ENCODE measurements around the gene MCF2L2. TPM values are rescaled to one million over a fixed set of nuclear protein-coding genes. Genes with fewer than 3 reads are reported as not detected.
"Not testable (repeated sequence)": the region's sequence is repeated elsewhere in the genome, so short reads cannot be mapped to it uniquely, and the experiment has no call there.

Gene MCF2L2
- total RNA-seq, 1 experiment from 2014 or later, result 0.15 TPM

DNA sequence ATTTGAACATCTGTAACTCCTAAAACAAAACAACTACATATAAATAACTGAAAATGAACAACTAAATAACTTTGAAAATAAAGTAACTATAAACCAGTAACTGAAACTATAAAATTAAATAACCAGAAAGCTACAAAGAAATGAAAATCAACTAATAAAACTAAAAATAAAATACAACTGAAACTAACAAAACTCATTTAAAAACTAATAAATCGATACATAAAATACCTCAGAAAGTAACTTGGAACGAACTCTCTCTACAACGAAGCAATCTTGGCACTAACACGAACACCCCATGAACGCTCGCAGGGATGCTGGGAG lies 249.9 kb downstream of the MCF2L2 start:
- no peak for DNase-seq (ENCODE audit: low read depth)

DNA sequence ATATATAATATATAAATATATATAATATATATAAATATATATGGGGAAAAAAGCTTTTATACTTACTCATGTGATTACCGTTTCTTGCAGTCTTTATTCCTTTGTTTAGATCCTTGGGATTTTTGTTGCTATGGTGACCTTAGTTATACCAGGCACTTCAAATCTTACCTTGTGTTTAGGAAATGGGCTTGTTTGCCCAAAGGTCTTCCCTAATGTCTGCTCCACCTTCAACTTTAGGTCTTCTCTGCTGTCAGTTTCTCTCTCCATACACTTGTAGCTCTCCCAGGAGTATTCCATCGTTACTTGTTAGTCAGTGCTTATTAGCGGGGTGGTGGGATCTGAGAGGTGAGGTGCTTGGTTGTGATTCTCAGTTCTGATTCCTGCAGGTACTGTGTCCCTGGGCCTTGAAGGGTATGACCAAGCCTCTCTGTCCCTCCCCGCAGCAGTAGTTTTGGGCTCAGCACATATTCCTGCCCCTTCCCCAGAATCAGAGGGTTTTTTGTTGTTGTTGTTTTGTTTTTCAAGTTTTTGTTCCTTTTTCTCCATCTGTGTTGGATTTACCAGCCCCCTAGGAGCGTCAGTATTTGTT lies 256.3 kb downstream of the MCF2L2 start:
- peak; percentile 28 for DNase-seq (ENCODE audit: low read depth)

DNA sequence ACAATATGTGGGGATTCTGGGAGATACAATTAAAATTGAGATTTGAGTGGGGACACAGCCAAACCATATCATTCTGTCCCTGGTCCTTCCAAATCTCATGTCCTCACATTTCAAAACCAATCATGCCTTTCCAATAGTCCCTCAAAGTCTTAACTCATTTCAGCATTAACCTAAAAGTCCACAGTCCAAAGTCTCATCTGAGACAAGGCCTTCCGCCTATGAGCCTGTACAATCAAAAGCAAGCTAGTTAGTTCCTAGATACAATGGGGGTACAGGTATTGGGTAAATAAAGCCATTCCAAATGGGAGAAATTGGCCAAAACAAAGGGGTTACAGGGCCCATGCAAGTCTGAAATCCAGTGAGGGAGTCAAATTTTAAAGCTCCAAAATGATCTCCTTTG lies 260.4 kb downstream of the MCF2L2 start:
- DNase-seq (ENCODE audit: low read depth), result not testable (repeated sequence)

DNA sequence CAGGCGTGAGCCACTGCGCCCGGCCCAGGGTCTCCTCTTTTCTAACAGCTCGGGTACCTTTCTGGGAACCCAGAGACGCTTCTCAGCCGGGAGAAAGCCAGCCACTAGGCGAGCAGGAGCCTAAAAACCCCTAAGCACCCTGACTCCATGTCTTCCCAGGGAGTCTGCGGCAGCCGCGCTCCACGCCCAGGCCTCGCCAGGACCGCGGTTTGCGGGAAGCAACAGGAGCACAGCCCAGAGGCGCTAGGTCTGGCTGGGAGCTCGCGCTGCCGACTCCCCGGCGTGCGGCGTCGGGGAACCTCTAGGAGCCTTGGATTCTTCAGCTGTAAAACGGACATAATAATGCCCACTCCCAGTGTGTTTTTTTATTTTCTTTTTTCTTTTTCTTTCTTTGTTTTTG lies 264.9 kb downstream of the MCF2L2 start:
- no peak for DNase-seq (ENCODE audit: low read depth)

DNA sequence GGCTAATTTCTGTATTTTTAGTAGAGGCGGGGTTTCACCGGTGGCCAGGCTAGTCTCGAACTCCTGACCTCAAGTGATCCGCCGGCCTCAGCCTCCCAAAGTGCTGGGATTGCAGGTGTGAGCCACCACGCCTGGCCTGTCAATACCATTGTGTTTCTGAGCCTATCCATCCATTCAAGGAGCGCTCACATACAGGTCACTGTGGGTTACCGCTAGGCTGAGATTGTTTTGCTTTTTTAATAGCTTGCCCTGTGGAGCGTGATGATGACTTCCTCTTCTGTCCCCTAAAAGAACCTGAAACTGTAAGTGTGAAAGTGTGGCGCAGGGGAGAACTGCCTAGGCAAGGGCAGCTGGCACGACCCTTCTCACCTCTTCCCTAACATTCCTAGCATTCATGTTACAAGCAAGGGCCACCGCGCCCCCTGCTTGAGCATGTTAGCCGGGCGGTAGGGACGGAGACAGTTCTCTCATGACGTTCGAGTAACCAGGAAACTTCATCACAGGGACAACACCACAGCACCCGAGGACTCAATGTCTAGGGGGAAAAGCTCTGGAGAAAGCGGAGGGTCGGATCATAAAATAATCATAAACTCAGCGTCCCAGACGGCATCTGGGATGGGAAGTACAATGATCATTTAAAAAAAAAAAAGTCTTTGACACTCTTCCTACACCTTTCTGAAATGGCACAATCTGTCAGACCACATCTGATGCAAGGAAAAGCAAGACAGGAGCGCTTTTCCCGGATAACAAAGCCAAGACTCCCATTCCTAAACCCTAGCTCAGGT lies 266.7 kb downstream of the MCF2L2 start:
- no peak for DNase-seq (ENCODE audit: low read depth)

DNA sequence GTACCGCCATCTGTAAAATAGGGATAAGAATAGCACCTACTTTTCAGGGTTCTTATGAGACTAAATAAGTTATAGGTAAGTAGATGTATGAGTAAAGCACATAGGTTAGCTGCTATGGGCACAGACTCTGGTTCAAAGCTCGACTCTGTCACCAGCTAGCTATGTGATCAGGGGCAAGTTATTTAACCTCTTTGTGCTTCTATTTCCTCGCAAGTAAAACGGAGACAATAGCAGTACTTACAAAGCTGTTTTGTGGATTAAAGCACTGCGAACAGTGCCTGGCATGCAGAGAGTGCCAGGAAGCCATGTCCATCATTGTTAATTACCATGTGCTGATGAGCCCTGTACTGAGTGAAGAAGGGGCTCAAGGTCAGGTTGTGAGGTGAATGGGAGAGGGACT lies 267.8 kb downstream of the MCF2L2 start:
- DNase-seq (ENCODE audit: low read depth), result no peak

DNA sequence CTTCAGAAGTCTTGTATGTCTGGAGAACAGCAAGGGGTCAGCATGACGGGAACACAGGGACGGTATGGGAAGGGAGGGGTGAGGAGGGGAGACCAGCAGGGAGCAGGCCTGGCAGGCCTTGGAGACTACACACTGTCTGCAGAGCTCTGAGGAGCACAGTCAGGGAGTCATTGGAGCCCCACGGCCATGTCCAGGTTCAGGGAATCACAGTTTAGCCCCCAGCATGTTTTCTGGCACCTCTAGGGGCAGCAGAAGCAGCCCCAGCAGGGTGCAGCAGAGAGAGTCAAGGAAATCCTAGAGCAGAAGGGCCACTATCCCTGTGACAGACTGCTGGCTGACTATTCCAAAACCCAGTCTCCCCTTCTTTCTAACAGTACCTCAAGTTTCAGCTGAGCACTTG lies 269.1 kb downstream of the MCF2L2 start:
- DNase-seq (ENCODE audit: low read depth), result no peak

DNA sequence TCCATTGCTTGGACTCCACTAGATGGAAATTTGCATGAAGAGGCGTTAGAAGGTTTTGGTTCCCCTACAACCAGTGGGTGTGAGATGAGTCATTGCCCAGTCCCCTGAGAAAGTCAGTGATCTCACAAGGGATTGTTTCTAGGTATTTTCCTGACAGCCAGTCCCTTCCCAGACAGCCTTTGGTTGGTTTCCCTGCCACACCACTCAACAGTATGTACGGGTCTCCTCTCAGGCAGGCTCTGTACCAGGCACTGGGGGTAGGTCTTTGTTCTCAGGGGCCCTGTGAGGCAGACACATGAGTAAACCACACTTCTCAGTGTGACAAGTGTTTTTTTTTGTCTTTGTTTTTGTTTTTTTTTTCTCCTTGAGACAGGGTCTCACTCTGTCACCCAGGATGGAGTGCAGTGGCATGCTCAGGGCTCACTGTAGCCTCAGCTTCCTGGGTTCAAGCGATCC lies 269.8 kb downstream of the MCF2L2 start:
- DNase-seq (ENCODE audit: low read depth), result peak; percentile 77

DNA sequence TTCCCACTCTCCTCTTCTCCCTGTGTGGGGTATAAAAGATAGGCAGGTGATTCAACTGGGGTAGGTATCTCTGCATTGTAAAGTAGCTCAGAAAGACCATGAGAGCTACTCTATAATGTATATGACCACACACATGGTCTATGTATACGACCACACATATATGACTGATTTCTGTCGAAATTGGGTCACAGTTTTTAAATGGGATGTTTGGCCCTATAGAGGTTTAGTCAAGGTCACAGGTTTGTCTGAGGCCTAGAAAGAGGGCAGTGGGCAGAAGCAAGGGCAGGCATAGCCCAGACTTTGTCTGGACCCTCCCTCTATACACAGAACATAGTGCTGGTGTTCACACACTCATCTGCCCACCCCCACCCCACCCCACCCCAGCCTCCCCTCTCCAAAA lies 270.3 kb downstream of the MCF2L2 start:
- DNase-seq (ENCODE audit: low read depth), result no peak

DNA sequence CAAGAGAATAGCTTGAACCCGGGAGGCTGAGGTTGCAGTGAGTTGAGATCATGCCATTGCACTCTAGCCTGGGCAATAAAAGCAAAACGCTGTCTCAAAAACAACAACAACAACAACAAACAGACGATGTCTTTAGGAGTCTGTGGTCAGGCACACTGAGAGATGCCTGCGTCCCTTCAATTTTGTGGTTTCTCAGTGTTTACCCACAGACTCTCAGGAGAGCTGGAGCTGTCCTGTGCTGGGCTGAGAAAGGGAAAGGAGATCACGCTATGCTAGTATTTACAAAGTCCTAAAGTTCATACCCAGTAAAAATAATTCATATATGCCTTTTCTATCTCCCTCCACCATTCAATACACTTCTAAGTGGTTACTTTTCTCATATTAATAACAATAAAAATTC lies 272.2 kb downstream of the MCF2L2 start:
- peak; percentile 63 for DNase-seq (ENCODE audit: low read depth)

DNA sequence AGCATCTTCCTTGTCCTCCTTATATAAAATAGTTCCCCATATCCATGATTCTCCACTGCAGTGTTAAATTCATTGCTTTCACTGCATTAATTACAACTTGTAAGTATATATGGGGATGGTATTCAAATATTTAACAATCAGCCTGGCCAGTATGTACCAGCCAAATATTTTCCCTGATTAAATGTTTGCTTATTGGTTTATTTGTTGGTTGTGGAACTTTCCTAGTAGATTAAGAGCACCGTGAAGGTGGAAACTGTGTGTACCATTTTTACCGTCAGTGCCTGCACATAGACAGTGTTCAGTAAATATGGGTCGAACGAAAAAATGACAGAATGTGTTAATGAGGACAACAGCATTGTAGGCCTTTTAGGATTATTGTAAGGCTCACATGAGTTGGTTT lies 272.9 kb downstream of the MCF2L2 start:
- DNase-seq (ENCODE audit: low read depth), result no peak

DNA sequence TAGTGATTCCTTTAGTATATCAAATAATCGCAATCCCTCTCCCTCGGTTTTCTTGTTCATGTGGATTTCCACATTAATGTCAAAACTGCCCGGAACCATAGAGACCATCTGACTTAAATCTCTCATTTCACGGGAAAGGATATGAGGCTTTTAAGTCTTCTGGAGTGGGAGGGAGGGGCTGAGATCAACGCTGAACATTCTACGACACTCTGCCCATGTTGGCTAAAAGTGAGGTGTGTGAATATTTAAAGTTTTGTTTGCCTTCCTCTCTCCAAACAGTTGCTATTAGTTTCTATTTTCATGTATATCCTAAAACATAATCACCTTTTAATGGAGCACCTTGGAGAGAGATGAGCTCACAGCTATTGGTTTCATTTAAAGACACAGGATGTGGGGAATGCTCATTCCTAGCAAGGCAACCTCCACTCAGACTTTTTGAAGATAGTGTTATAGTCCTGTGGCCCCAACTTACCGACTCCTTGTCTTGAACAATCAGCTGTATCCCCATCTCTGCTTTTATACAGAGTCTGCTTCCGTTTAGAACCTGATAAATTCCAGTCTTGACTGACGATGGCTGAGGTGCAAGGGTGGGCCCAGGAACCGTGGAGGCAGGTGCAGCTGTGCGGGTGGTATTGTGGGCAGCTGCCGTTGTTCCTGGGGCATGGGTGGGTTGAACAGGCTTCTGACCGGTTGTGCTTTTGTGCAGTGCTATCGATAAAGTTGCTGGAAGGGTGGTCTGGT lies 275.0 kb downstream of the MCF2L2 start:
- no peak for DNase-seq (ENCODE audit: low read depth)

DNA sequence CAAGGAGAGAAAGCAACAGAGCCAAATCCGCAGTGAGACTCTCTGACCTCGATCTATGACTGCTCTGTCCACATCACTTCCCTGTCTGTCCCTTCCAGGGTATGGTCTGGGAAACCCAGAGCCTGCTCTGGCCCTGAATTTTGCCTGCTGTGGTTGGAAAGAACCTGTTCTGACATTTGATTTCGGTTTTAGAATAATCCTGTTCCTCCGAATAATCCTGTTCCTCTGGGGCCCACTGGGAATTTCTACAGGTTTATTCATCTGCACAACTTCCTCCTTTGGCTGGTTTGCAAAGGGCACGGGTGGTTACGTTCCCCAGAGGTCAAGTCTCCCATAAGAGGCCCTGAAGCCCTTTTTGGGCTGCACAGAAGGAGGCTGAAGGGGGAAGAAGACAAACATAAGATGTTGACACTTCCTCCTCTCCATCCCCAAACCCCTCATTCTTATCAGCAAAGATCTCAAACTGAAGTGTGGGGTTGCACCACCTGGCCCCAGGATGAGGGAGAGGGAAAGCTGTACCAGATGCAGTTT lies 276.5 kb downstream of the MCF2L2 start:
- DNase-seq (ENCODE audit: low read depth), result no peak

DNA sequence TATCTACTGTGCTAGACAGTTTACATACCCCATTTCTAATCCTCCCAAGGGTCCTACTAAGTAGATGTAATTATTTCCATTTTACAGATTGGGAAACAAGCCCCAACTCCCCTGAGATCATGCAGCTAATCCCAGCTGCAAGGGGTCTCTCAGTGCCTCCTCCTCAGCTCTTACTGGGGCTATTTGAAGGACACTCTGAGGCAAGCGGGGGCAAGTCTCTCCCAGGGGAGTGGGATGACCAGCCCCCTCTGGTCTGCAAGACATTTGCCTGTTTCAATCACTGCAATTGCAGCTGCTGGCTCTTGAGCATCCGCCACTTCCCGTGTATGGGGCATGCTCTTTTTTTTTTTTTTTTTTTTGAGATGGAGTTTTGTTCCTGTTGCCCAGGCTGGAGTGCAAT lies 277.3 kb downstream of the MCF2L2 start:
- DNase-seq (ENCODE audit: low read depth), result no peak

DNA sequence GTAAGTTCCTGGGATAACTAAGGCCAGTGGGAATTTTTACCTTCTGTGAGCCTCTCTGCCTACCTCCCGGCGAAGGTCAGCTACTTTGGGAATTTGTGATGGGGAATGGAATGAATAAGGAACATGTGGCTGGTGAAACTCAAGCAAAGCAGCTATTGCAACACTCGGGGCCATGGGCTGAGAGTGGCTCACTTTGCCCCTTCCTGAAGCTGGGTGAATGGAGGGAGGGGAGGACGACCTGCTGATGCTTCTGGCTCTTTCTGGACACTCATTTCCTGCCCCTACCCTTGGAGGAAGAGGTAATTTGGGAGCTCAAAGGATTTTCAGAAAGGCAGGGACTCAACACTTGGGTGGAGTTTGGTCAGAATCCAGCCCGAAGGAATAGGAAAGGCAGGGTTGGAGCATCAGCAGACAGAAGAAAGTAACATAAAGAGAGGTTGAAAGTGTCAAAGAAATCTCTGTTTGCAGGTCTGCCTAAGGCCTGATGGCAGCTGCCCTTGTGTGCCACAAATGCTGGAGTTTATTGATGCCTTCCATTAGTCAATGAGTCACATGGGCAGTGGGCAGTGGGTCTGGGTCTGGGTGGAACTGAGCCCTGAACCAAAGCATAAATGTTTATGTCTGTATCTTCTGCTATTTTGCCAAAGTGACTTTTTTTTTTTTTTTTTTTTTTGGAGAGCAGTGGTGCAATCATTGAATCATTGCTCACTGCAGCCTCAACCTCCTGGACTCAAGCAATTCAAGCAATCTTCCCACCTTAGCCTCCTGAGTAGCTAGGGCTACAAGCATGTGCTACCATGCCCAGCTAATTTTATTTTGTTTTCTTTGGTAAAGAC lies 278.3 kb downstream of the MCF2L2 start:
- peak; percentile 47 for DNase-seq (ENCODE audit: low read depth)

DNA sequence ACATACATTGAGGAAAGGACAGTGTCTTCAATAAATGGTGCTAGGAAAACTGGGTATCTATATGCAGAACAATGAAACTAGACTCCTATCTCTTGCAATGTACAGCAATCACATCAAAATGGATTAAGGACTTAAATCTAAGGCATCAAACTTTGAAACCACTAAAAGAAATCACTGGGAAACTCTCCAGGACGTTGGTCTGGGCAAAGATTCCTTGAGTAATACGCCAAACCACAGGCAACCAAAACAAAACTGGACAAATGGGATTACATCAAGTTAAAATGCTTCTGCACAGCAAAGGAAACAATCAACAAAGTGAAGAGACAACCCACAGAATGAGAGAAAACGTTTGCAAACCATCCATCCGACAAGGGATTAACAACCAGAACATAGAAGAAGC lies 280.4 kb downstream of the MCF2L2 start:
- peak; percentile 92 for DNase-seq (ENCODE audit: low read depth)

DNA sequence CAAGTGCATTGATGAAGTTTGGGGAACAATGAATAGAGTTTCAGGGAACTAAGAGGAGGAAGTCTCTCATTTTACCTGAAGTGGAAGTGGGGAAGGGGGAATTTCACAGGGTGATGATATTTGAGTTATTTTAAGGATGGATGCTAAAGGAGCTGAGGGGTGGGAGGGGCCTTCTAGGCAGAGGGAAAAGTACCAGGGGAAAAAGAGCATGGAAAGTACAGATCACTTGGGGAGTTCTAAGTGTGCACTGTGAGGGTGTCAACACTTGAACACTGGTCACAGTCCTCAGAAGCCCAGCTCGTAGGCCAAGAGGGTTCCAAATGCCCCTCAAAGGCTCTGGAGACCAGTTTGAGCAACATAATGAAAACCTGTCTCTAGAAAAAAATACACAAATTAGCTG lies 284.1 kb downstream of the MCF2L2 start:
- DNase-seq (ENCODE audit: low read depth), result no peak

DNA sequence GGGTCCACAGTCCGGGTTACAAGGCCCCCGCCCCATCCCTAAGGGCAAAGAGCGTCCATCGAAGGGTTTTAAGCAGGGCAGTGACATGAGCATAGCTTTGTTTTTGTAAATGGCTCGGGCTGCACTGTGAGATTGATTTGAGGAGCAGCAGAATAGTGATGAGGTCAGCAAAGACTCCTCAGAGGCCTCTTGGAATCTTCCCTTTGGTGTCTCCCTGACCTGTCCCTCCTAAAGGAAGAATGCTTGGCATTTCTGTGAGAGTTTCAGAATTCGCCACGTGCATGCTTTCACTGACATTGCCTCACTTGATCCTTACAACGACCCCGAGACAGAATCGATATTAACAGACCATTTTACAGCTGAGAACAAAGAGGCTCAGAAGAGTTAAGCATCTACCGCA lies 286.2 kb downstream of the MCF2L2 start:
- no peak for DNase-seq (ENCODE audit: low read depth)

DNA sequence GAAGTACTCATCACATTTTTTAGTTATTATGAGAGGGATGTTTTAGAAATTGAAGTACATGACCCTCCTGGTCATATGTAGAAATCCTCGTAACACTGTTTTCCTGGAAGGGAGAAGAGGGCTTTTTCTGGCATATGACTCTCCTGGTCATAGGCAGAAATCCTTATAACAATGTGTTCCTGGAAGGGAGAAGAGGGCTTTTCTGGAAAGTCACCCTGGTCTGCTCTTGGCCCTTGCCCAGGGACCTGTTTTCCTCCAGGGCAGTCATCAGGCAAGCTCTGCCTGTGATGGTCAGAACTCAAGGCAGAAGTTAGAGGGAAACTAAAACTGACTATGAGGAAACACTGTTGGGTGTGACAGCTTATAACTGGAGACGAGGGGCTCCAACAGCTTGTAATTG lies 293.6 kb downstream of the MCF2L2 start:
- no peak for DNase-seq (ENCODE audit: low read depth)

DNA sequence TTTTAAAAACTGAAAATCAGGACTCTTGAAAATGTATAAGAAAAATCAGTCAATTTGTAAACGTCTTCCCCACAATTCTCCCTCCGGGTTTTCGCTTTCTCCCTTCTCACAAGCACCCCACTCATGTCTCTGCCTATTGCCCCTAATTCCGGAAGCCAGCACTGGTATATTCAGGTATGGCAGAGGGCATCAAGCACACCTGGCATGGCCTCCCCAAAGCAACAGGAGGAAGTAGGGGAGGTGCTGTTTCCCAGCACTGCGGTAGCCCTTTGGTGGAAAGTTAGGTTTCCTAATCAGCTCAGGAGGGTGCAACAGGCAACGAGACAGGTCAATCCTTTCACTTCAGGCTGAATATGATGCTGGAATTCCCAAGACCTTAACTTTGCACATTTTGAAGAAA lies 296.0 kb downstream of the MCF2L2 start:
- no peak for DNase-seq (ENCODE audit: low read depth)

DNA sequence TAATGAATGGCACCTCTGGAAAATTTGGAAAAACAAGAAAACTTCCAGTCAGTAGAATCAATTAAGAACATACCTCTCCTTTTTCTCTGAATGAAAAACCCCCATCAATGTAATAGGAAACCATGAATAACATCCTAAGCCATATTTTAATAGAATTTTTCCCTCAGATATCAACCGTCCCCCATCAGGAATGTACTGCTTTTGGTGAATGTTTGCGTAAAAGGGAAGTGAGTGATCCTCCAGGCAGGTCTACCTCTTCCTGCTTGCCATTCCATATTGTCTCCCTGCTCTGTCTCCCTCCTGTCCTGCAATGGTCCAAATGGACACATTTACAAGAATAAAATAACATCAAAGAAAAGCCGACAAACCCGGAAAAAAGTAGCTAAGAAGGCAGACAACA lies 296.7 kb downstream of the MCF2L2 start:
- peak; percentile 22 for DNase-seq (ENCODE audit: low read depth)

DNA sequence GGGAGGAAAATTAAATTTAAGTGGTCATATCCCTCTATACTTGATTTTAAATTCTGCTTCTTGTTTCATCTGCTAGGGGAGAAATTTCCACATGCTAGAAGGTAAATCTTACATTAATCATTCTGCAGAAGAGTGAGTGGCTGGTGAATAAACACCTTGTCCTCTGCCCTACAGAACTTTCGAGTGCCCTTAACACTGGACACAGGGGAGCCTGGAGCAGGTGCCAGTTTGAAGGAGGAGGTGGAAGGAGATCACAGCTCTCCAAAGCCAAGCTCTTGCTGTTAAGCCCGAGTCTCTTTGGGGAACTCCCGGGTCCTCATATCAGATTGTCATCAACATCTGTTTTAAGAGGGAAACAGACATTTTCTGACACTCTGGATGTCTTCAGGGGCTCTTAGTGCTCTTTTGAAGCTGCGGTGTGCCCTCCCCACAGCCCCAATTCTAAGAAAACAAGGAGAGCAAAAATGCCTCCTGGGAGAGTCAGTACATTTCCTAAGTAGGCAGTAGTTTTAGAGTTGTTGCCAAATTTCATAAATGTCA lies 297.2 kb downstream of the MCF2L2 start:
- DNase-seq (ENCODE audit: low read depth), result no peak
